PFSK-1 (cell line): ENCODE measurements around the gene STK40.

Experiments used
- FOXP2 ChIP-seq: optimal IDR thresholded peaks from 2 replicates; pipeline ENCODE3; 2011; ENCODE audit warnings: borderline replicate concordance, control low read depth, inconsistent platforms; ENCODE audit not compliant: insufficient read depth; ENCODE audit errors: extremely low read length, extremely low read depth
- POLR2AphosphoS5 ChIP-seq: IDR thresholded peaks from 2 replicates; pipeline ENCODE4 v1.6.1; 2012; ENCODE audit warnings: low read depth, mild to moderate bottlenecking, control low read depth, low read length, moderate library complexity
- SIN3A ChIP-seq: IDR thresholded peaks from 2 replicates; pipeline ENCODE4 v1.6.1; 2012; ENCODE audit warnings: mild to moderate bottlenecking, low read length, moderate library complexity, borderline replicate concordance; ENCODE audit not compliant: insufficient read depth
- TAF1 ChIP-seq: IDR thresholded peaks from 2 replicates; pipeline ENCODE4 v1.6.1; 2012; ENCODE audit warnings: low read length, control low read depth, borderline replicate concordance; ENCODE audit not compliant: insufficient read depth
- TF ChIP-seq, protein P1 (sequence below), 2 experiments: IDR thresholded peaks; 2 replicates each; pipeline versions ENCODE4 v1.6.1 to v1.8.0; 2011 to 2012; ENCODE audit warnings: low read depth in 2 of 2, low read length in 2 of 2, control low read depth in 1 of 2, inconsistent platforms in 1 of 2, mild to moderate bottlenecking in 1 of 2, moderate library complexity in 1 of 2; ENCODE audit not compliant: insufficient read depth in 1 of 2

The STK40 gene

DNA sequence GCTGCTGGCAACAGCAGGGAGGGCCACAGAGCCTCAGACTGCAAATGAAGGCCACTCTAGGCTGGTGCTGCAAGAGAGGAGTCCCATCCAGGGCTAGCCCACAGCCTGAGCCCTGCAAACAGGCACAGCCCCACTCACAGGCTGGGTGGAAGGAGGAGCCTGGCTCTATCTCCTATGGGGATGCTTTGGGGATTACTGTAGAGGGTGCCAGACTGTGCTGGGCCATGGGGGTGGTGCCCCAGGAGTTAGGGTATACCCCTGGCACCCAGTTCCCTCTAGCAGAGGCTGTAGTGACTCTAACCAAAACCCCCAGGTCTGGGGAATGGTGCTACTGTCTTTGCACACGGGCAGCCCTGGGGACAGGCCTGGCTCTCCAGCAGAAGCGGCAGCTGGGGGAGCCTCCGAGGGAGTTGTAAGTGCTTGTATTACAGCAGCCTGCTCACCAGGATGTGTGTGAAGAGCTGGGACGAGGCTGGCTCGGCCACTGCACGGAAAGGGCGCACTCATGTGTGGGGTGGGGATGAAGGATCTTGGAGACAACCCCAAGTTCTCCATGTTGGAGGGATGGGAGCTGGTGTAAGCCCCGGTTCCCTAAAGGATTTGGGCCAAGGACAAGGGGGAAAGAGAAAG, 38.9 kb downstream of the STK40 start:
- no peak for TF ChIP-seq TAF1
- TF ChIP-seq SIN3A = no peak
- no peak for TF ChIP-seq FOXP2
- TF ChIP-seq, protein P1, sequence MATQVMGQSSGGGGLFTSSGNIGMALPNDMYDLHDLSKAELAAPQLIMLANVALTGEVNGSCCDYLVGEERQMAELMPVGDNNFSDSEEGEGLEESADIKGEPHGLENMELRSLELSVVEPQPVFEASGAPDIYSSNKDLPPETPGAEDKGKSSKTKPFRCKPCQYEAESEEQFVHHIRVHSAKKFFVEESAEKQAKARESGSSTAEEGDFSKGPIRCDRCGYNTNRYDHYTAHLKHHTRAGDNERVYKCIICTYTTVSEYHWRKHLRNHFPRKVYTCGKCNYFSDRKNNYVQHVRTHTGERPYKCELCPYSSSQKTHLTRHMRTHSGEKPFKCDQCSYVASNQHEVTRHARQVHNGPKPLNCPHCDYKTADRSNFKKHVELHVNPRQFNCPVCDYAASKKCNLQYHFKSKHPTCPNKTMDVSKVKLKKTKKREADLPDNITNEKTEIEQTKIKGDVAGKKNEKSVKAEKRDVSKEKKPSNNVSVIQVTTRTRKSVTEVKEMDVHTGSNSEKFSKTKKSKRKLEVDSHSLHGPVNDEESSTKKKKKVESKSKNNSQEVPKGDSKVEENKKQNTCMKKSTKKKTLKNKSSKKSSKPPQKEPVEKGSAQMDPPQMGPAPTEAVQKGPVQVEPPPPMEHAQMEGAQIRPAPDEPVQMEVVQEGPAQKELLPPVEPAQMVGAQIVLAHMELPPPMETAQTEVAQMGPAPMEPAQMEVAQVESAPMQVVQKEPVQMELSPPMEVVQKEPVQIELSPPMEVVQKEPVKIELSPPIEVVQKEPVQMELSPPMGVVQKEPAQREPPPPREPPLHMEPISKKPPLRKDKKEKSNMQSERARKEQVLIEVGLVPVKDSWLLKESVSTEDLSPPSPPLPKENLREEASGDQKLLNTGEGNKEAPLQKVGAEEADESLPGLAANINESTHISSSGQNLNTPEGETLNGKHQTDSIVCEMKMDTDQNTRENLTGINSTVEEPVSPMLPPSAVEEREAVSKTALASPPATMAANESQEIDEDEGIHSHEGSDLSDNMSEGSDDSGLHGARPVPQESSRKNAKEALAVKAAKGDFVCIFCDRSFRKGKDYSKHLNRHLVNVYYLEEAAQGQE (IDR thresholded peaks at IDR 0.05; ENCODE audit: insufficient read depth in 1 of 2, low read depth in 2 of 2, low read length in 2 of 2) = no peak
- TF ChIP-seq POLR2AphosphoS5 = no peak

DNA sequence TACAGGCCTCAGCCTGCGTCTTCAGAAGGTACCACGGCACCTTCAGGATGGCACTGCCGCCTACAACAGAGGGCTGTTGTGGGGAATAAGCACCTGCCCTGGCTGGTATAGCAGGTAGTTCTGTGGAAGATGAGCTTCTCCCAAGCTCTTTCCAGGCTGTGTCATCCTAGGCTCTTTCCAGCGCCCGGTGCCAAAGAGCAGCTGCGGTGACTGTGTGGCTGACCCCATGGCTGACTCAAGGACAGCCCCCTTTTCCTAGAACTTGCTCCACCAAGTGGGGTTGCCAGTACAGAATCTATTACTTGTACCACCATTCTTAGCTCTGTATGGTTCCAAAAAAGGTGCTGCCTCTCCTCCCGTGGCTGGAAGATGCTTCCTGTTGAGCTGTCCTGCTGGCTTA, 40.4 kb downstream of the STK40 start:
- TF ChIP-seq, protein P1 (IDR thresholded peaks at IDR 0.05; ENCODE audit: insufficient read depth in 1 of 2, low read depth in 2 of 2, low read length in 2 of 2) = no peak
- no peak for TF ChIP-seq SIN3A
- no peak for TF ChIP-seq FOXP2
- TF ChIP-seq POLR2AphosphoS5 = no peak
- TF ChIP-seq TAF1 = no peak

- no peak for TF ChIP-seq FOXP2
- TF ChIP-seq, protein P1 (IDR thresholded peaks at IDR 0.05; ENCODE audit: insufficient read depth in 1 of 2, low read depth in 2 of 2, low read length in 2 of 2) = no peak
These were observed 41.4 kb downstream of the STK40 start for GRCh38 chr1:36344395-36344680.

- TF ChIP-seq TAF1 (no peak), FOXP2 (no peak), POLR2AphosphoS5 (no peak), SIN3A (no peak)
- TF ChIP-seq, protein P1 (IDR thresholded peaks at IDR 0.05; ENCODE audit: insufficient read depth in 1 of 2, low read depth in 2 of 2, low read length in 2 of 2) = no peak
These were observed 41.9 kb downstream of the STK40 start for GRCh38 chr1:36343651-36344394.
